ENCODE measurements around the gene ESPNL.
"Not testable (repeated sequence)": the region's sequence is repeated elsewhere in the genome, so short reads cannot be mapped to it uniquely, and the experiment has no call there.

The ESPNL gene

GRCh38 chr2:238171072-238171431 lies 70.9 kb downstream of the ESPNL start:
- DNase-seq (ENCODE audit: low read depth): not testable (repeated sequence)

- no peak for DNase-seq (ENCODE audit: low read depth)
Measured at GRCh38 chr2:238171575-238172187, 71.5 kb downstream of the ESPNL start.

- DNase-seq (ENCODE audit: low read depth): no peak
Measured at GRCh38 chr2:238172439-238172838, 72.3 kb downstream of the ESPNL start.

GRCh38 chr2:238173692-238174091 lies 73.6 kb downstream of the ESPNL start:
- DNase-seq (ENCODE audit: low read depth): no peak

- DNase-seq (ENCODE audit: low read depth): no peak
Measured at GRCh38 chr2:238174291-238174690, 74.2 kb downstream of the ESPNL start.

GRCh38 chr2:238174701-238175100 lies 74.6 kb downstream of the ESPNL start:
- DNase-seq (ENCODE audit: low read depth): no peak

- DNase-seq (ENCODE audit: low read depth): no peak
Measured at GRCh38 chr2:238176613-238177012, 76.5 kb downstream of the ESPNL start.

GRCh38 chr2:238180554-238180953 lies 80.4 kb downstream of the ESPNL start:
- no peak for DNase-seq (ENCODE audit: low read depth)

GRCh38 chr2:238182362-238182761 lies 82.2 kb downstream of the ESPNL start:
- no peak for DNase-seq (ENCODE audit: low read depth)
